ENCODE data around the gene IQCM.
"Not testable (repeated sequence)": the region's sequence is repeated elsewhere in the genome, so short reads cannot be mapped to it uniquely, and the experiment has no call there.

IQCM gene

GRCh38 chr4:149511558-149512298 is 303.9 kb downstream of the IQCM start:
- H3K4me3 ChIP-seq (ENCODE audit: low read depth, low read length) = no peak overlapping the region
- DNase-seq (ENCODE audit: low read depth) = no peak
- no peak for TF ChIP-seq CTCF (IDR thresholded peaks at IDR 0.05; ENCODE audit: control insufficient read depth, extremely low read depth, insufficient read depth)

GRCh38 chr4:149507309-149507708 is 308.3 kb downstream of the IQCM start:
- not testable (repeated sequence) for H3K4me3 ChIP-seq (ENCODE audit: low read depth, low read length); DNase-seq (ENCODE audit: low read depth)

GRCh38 chr4:149500806-149501205 is 314.8 kb downstream of the IQCM start:
- H3K4me3 ChIP-seq (ENCODE audit: low read depth, low read length) = no peak overlapping the region
- DNase-seq (ENCODE audit: low read depth) = no peak
- TF ChIP-seq CTCF (IDR thresholded peaks at IDR 0.05; ENCODE audit: control insufficient read depth, extremely low read depth, insufficient read depth) = no peak

GRCh38 chr4:149499726-149500125 is 315.9 kb downstream of the IQCM start:
- TF ChIP-seq CTCF (IDR thresholded peaks at IDR 0.05; ENCODE audit: control insufficient read depth, extremely low read depth, insufficient read depth) = no peak
- DNase-seq (ENCODE audit: low read depth) = no peak
- no peak overlapping the region for H3K4me3 ChIP-seq (ENCODE audit: low read depth, low read length)

- DNase-seq (ENCODE audit: low read depth) = peak; percentile 31
- no peak overlapping the region for H3K4me3 ChIP-seq (ENCODE audit: low read depth, low read length)
- no peak for TF ChIP-seq CTCF (IDR thresholded peaks at IDR 0.05; ENCODE audit: control insufficient read depth, extremely low read depth, insufficient read depth)
Measured at GRCh38 chr4:149498246-149498645, 317.4 kb downstream of the IQCM start.

GRCh38 chr4:149493492-149493891 is 322.2 kb downstream of the IQCM start:
- no peak for TF ChIP-seq CTCF (IDR thresholded peaks at IDR 0.05; ENCODE audit: control insufficient read depth, extremely low read depth, insufficient read depth)
- no peak overlapping the region for H3K4me3 ChIP-seq (ENCODE audit: low read depth, low read length)
- no peak for DNase-seq (ENCODE audit: low read depth)

GRCh38 chr4:149489321-149489720 is 326.3 kb downstream of the IQCM start:
- no peak for TF ChIP-seq CTCF (IDR thresholded peaks at IDR 0.05; ENCODE audit: control insufficient read depth, extremely low read depth, insufficient read depth)
- DNase-seq (ENCODE audit: low read depth) = no peak
- H3K4me3 ChIP-seq (ENCODE audit: low read depth, low read length) = no peak overlapping the region
